ENCODE data around the gene KLLN.
"Not testable (repeated sequence)": the region's sequence is repeated elsewhere in the genome, so short reads cannot be mapped to it uniquely, and the experiment has no call there.

KLLN gene, protein sequence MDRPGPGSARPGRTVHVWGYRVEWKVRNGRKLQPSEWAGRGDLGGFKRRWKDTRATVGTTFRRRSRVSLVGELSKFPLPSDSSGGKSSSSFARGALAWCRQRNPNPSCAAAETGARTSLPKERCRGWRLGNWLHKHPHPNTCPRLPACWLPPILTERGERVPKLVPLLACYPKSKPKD

DNA sequence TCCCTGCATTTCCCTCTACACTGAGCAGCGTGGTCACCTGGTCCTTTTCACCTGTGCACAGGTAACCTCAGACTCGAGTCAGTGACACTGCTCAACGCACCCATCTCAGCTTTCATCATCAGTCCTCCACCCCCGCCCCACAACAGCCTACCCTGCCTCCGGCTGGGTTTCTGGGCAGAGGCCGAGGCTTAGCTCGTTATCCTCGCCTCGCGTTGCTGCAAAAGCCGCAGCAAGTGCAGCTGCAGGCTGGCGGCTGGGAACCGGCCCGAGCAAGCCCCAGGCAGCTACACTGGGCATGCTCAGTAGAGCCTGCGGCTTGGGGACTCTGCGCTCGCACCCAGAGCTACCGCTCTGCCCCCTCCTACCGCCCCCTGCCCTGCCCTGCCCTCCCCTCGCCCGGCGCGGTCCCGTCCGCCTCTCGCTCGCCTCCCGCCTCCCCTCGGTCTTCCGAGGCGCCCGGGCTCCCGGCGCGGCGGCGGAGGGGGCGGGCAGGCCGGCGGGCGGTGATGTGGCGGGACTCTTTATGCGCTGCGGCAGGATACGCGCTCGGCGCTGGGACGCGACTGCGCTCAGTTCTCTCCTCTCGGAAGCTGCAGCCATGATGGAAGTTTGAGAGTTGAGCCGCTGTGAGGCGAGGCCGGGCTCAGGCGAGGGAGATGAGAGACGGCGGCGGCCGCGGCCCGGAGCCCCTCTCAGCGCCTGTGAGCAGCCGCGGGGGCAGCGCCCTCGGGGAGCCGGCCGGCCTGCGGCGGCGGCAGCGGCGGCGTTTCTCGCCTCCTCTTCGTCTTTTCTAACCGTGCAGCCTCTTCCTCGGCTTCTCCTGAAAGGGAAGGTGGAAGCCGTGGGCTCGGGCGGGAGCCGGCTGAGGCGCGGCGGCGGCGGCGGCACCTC is at the start of gene KLLN, which contains the start of gene PTEN:
Gene KLLN (minus strand): TSS at position 481 of the 891 bp plus-strand sequence. CDS start 1,046 bp downstream, outside the sequence.
Gene PTEN (plus strand): TSS at position 573 of the 891 bp plus-strand sequence. CDS start 845 bp downstream, outside the sequence.
- DNase-seq (ENCODE audit: low read depth in 2 of 2): peak; percentile 68 to 79

DNA sequence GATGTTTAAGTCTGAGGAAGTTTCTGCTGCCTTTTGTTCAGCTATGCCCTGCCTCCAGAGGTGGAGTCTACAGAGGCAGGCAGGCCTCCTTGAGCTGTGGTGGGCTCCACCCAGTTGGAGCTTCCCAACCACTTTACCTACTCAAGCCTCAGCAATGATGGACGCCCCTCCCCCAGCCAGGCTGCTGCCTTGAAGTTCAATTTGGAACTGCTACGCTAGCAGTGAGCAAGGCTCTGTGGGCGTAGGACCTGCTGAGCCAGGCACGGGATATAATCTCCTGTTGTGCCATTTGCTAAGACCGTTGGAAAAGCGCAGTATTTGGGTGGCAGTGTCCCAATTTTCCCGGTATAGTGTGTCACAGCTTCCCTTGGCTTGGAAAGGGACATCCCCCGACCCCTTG is 40.1 kb upstream of the KLLN start:
- DNase-seq (ENCODE audit: low read depth in 2 of 2): not testable (repeated sequence)

DNA sequence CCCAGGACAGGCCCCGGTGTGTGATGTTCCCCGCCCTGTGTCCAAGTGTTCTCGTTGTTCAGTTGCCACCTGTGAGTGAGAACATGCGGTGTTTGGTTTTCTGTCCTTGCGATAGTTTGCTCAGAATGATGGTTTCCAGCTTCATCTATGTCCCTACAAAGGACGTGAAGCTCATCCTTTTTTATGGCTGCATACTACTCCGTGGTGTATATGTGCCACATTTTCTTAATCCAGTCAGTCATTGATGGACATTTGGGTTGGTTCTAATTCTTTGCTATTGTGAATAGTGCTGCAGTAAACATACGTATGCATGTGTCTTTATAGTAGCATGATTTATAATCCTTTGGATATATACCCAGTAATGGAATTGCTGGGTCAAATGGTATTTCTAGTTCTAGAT is 34.6 kb upstream of the KLLN start:
- not testable (repeated sequence) for DNase-seq (ENCODE audit: low read depth in 2 of 2)

DNA sequence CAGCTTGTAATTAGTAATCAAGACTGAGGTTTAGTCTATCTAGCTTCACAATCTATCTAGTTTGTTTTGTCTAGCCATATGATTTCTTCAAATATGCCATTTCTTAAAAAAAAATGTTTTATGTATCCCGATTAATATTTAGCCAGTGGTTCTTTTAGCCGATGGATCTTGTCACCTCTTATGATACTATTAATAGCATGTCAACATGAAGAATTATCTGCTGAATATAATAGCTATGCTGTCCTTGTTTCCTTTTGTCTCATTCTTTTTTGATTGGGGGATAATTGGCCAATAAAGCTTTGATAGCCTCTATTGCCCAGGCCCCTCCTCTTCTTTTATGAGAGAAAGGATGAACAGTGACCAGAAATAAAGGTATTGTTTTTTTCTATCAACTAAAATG is 32.9 kb upstream of the KLLN start:
- no peak for DNase-seq (ENCODE audit: low read depth in 2 of 2)

DNA sequence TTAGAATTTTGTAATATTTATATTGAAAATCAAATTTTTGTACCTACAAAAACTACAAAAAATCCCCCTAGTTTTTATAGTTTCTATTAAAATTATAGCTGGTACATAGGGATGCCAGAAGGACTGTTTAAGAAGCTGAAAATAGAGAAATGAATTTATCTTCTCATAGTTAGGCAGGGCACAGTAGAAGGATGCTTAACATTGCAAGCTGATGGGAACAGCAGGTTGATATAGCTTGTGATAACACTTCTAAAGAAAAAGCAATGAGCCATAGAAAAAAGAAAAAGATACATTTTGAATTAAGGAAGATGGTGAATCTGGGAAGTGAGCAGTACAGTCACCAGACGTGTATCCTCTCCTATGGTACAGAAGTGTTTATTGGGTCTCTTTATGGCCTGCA is 32.1 kb upstream of the KLLN start:
- DNase-seq (ENCODE audit: low read depth in 2 of 2): no peak

DNA sequence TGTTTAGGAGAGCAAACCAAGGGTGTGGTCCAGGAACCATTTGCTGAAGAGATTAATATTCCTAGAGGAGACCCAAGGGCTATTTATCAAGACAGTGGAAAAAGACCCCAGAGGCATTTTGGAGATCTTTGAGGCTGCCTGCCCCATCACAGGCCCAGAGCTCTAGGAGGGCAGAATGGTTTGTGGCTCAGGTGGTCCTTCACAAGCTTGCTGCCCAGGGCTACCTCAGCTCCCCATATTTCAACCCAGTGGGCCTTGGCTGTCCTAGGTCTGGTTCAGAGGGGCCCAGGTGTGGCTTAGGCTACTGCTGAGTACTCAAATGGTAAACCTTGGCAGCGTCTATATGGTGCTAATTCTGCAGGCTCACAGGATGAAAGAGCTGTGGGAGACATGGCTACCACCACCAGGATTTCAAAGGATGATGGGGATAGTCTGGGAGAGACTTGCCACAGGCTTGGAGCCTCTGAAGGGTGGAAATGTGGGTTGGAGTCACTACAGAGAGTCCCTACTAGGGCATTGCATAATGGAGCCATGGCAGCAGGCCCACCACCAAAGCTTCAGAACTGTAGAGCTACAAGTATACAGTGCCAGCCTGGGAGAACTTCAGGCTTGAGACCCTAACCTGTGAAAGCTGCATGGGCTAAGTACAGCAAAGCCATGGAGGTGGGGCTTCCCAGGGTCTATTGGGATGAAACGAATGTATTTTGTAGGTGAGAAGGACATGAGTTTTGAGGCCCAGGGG is 24.4 kb upstream of the KLLN start:
- DNase-seq (ENCODE audit: low read depth in 2 of 2): no peak

DNA sequence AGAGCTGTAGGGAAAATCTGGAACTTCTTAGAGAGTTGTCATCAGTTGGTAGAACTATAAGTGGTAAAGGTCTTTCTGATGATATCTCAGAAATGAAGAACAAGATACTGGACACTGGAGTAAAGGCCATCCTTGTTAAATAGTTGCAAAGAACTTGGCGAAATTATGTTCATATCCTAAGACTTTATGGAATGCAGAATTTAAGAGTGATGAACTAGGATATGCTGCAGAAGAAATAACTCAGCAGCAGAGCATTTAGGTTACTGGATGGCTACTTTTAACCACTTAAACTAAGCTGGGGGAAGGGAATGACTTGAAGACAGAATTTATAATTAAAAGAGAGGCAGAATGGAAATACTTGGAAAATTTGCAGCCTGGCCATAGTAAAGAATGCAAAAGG is 23.8 kb upstream of the KLLN start:
- no peak for DNase-seq (ENCODE audit: low read depth in 2 of 2)

DNA sequence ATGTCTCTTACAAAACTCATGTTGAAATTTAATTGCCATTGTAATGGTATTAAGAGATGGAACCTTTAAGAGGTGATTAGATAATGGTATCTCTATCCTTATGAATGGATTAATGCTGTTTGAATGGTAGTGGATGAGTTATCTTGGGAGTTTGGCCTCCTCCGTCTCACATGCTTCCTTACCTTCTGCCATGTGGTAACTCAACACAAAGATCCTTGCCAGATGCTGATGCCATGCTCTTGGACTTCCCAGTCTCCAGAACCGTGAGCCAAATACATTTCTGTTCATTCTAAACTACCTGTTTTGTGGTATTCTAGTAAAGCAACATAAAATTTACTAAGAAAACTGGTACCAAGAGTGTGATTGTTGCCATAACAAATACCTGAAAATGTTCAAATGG is 23.3 kb upstream of the KLLN start:
- no peak for DNase-seq (ENCODE audit: low read depth in 2 of 2)

DNA sequence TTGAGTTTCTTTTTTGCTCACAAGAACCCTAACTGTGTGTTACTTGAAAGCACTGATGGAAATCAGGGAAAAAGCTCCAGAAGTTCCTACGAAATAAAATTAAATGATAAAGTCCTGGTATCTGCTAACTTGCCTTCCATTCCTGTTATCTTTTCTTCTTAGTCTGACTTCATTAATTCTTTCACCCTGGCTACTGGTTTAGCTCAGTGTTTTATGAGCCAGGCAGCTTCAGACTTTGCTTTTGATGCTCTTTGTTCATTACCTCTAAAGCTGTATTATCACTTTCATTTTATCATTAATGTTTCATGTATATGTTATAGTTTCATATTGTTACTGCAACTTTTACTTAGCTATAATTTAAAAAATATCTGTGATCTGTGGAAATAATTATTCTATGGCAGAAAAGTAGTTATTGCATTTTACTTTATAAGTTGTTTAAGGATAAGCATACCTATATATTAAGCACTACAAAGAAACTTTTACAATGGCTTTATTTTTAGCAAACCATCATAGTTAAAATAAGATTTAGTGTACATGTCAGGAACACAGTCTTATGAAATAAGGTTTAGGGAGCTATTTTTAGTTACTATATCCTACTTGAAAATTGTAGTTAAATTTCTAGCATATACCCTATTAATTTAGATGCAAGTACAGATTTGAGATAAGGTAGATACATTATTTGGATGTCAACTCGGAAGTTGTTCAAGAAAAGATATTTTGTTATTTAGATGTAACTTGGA is 19.4 kb upstream of the KLLN start:
- no peak for DNase-seq (ENCODE audit: low read depth in 2 of 2)

DNA sequence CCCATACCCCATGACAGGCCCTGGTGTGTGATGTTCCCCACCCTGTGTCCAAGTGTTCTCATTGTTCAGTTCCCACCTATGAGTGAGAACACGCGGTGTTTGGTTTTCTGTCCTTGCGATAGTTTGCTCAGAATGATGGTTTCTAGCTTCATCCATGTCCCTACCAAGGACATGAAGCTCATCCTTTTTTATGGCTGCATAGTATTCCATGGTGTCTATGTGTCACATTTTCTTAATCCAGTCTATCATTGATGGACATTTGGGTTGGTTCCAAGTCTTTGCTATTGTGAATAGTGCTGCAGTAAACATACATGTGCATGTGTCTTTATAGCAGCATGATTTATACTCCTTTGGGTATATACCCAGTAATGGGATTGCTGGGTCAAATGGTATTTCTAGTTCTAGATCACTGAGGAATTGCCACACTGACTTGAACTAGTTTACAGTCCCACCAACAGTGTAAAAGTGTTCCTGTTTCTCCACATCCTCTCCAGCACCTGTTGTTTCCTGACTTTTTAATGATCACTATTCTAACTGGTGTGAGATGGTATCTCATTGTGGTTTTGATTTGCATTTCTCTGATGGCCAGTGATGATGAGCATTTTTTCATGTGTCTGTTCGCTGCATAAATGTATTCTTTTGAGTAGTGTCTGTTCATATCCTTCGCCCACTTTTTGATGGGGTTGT is 18.2 kb upstream of the KLLN start:
- DNase-seq (ENCODE audit: low read depth in 2 of 2): not testable (repeated sequence)

DNA sequence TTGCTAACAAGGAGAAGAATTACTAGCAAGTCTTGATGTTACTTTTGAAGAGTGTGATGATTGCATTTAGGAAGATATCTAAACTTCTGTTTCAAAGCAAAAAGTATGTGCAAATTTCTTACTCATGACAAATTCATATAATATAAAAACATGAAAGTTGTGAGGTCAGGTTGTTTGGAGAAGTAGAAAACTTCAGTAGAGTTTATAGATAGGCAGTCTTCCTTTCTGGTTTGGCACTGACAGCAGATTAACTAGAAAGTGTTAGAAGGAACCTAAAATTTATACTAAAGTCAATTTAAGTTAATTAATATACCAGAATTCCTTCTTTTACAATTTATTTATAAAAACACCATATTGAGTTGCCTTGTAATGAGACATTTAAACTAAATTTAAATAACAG is 17.0 kb upstream of the KLLN start:
- no peak for DNase-seq (ENCODE audit: low read depth in 2 of 2)

DNA sequence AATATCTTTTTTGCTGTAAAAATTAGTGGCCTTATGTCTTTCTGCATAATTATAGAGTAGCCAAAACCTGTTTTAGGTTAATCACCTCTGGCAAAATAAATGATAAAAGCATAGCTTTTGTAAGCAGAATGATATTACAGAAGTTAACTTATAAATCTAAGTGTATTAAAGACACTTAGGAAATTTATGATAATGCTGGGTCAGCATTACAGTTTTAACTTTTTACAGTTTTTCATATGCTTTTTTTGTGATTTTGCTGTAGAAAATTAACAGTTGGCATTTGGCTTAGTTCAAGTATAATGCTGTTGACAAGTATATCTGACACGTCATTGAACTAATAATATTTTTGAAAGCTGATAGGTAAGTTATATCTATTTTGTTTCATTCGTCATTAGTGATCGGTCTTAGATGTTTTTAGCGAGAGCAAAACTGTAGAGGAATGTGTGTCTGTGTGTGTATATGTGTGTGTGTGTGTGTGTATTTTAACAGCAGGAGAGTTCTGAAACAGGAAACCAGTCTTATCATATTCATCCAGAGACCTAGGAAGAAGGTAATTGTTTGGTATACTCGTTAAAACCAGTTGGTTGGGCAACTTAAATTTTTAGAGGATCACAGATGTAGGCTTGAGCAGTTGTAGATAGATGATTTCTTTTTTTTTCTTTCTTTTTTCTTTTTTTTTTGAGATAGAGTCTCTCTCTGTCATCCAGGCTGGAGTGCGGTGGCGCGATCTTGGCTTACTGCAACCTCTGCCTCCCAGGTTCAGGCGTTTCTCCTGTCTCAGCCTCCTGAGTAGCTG is 15.5 kb upstream of the KLLN start:
- no peak for DNase-seq (ENCODE audit: low read depth in 2 of 2)

DNA sequence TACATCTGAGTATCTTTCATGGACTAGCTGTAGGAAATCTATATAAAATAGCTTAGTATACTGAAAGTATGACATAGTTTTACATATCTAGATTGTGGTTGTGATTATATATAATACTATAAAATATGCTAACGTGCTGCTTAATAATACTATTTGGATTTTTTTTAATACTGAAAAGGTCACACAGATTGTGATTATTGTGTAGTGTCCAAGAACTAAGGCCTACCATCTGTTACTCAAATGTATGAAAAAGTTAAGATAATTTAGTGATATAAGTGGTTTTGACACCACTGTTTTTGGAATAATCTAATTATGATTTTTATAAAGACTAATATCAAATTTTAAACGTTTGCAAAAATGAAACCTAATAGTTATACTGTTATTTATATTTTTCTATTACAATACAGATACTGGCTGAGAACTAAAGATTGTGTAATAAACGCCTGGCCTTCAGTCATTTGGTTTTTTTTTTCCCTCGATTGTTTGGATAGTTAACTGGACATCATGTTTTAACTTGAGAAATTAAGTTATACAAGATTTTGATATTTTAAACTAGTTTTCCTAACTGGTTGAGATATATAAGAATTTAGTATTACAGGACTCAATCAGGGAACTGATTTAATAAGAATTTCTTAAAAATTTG is 12.7 kb upstream of the KLLN start:
- no peak for DNase-seq (ENCODE audit: low read depth in 2 of 2)

DNA sequence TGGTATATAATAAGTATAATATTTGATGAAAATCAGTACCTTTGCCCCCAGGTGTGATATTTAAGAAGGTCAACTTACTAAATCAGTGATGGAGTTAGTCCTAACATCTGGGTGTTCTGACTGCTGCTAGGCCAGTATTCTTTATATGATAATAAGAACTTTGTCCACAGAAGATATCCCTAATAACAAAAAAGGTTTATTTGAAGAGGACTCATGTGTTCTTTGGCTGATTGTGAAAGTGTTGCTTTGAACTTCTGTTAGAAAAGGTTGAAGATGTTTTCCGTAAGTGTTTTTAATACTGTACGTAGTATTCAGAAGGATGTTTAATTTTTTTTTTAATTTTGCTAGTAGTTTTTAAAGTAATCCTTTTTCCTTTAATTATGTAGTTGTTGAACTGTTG is 10.3 kb upstream of the KLLN start:
- no peak for DNase-seq (ENCODE audit: low read depth in 2 of 2)

DNA sequence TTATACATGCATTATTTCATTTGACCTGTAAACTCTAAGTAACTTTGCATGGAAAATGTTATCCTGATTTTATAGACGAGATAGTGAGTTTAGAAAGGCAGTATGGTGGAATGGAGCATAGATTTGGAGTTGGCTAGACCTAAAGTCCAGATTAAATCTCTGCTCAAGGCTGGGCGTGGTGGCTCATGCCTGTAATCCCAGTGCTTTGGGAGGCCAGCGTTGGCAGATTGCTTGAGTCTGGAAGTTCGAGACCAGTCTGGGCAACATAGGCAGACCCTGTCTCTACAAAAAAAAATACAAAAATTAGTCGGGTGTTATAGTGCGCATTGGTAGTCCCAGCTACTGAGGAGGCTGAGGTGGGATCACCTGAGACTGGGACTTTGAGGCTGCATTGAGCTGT is 9.5 kb upstream of the KLLN start:
- no peak for DNase-seq (ENCODE audit: low read depth in 2 of 2)

DNA sequence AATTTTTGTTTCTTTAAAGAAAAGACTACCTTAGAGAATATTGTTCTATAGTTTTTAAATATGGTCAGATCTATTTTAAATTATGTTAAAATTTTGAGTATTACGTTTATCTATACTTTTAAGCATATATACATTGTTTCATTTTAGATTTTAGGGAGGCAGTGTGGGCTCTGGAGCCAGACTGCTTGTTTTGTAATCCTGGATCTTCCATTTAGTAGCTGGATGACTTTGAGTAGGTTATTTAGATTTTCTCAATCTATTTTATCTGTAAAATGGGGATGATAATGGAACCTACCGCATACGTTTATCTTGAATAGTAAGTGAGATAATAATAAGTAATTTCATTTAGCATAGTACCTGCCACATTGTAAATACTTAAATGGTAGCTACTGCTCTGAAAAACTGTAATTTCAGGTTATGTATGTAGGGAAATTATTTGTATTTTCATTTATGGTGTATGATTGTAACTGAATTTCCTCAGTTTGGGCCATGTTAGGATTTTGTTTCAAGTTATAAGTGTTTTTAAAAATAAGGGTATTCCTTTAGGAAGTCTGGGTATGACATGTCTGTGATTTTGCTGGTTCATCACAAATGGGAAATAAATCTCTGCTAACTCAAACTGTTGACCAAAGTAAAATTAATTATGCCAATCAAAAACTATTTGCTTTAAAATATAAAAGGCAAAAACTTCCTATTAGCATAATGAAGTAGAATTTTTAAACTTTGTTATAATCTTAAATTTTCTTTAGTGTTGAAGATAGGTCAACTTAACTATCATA is 6.6 kb upstream of the KLLN start:
- no peak for DNase-seq (ENCODE audit: low read depth in 2 of 2)

DNA sequence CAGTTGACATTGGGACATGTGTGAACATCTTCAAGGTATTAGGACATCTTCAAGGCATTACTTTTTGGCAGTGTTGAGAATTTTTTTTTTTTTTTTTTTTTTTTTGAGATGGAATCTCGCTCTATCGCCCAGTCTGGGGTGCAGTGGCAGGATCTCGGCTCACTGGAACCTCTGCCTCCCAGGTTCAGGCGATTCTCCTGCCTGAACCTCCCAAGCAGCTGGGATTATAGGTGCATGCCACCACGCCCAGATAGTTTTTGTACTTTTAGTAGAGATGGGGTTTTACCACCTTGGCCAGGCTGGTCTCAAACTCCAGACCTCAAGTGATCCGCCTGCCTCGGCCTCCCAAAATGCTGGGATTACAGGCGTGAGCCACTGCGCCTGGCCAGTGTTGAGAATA is 5.8 kb upstream of the KLLN start:
- DNase-seq (ENCODE audit: low read depth in 2 of 2): not testable (repeated sequence)

DNA sequence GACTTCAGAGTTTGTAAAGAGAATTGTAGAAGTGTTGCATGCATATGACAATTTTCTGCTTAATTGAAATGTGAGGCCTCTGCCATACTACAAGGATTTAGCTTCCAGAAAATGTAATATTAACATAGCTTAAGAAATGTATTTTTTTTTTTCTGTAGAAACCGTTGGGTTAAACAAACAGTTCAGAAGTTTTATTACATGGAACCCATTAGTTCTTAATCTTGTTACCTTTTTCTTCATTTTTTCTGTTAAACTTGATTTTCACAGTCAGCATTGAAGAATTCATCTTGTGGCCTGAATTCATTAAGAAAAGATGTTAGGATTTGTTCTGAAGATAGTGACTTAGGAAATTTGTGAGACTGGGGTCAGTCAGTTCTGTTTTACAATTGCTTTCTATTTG is 4.9 kb upstream of the KLLN start:
- DNase-seq (ENCODE audit: low read depth in 2 of 2): no peak

DNA sequence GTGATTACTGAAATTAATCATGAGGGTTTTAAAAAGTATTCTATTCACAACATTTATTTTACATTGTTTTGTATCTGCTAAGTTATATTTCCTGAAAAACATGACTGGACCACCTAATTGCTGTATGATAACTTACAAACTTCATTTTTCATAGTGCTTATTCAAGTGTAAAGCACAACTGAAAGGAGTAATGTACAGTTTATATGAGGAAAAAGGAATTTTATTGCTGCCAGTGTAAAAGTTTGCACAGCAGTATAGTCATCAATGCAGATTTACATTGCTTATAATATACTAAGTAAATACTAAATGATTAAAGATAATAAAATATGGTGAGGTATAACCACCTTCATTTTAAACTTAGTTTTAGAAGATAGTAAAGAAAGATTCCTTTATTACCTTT is 4.1 kb upstream of the KLLN start:
- DNase-seq (ENCODE audit: low read depth in 2 of 2): no peak
